ENCODE results near the gene BLNK. TPM values are rescaled to one million over a fixed set of nuclear protein-coding genes. Genes with fewer than 3 reads are reported as not detected.

Gene BLNK
- total RNA-seq, 1 donor, result not detected

- no peak for TF ChIP-seq CTCF (IDR thresholded peaks at IDR 0.05; ENCODE audit: insufficient read depth, low read depth, low read length)
- H3K4me3 ChIP-seq (ENCODE audit: low read depth, low read length), result no peak overlapping the region
- DNase-seq (ENCODE audit: low read depth), result no peak
These were observed 40.8 kb downstream of the BLNK start for GRCh38 chr10:96230527-96230926.

GRCh38 chr10:96229568-96230030 is 41.8 kb downstream of the BLNK start:
- TF ChIP-seq CTCF (IDR thresholded peaks at IDR 0.05; ENCODE audit: insufficient read depth, low read depth, low read length), result peak; percentile 91
- no peak overlapping the region for H3K4me3 ChIP-seq (ENCODE audit: low read depth, low read length)
- peak; percentile 70 for DNase-seq (ENCODE audit: low read depth)

- no peak for DNase-seq (ENCODE audit: low read depth)
- no peak for TF ChIP-seq CTCF (IDR thresholded peaks at IDR 0.05; ENCODE audit: insufficient read depth, low read depth, low read length)
- H3K4me3 ChIP-seq (ENCODE audit: low read depth, low read length), result no peak overlapping the region
These were observed 42.9 kb downstream of the BLNK start for GRCh38 chr10:96228408-96228994.

- no peak overlapping the region for H3K4me3 ChIP-seq (ENCODE audit: low read depth, low read length)
- DNase-seq (ENCODE audit: low read depth), result no peak
- TF ChIP-seq CTCF (IDR thresholded peaks at IDR 0.05; ENCODE audit: insufficient read depth, low read depth, low read length), result no peak
These were observed 44.2 kb downstream of the BLNK start for GRCh38 chr10:96227206-96227605.

GRCh38 chr10:96225119-96225518 is 46.2 kb downstream of the BLNK start:
- DNase-seq (ENCODE audit: low read depth), result no peak
- no peak overlapping the region for H3K4me3 ChIP-seq (ENCODE audit: low read depth, low read length)
- no peak for TF ChIP-seq CTCF (IDR thresholded peaks at IDR 0.05; ENCODE audit: insufficient read depth, low read depth, low read length)

- DNase-seq (ENCODE audit: low read depth), result no peak
- no peak for TF ChIP-seq CTCF (IDR thresholded peaks at IDR 0.05; ENCODE audit: insufficient read depth, low read depth, low read length)
- no peak overlapping the region for H3K4me3 ChIP-seq (ENCODE audit: low read depth, low read length)
These were observed 48.5 kb downstream of the BLNK start for GRCh38 chr10:96222908-96223307.

- DNase-seq (ENCODE audit: low read depth), result no peak
- H3K4me3 ChIP-seq (ENCODE audit: low read depth, low read length), result no peak overlapping the region
- TF ChIP-seq CTCF (IDR thresholded peaks at IDR 0.05; ENCODE audit: insufficient read depth, low read depth, low read length), result no peak
These were observed 48.9 kb downstream of the BLNK start for GRCh38 chr10:96222441-96222840.

Measured in fibroblast of villous mesenchyme (primary cell).